ENCODE results near the gene RABL6.

RABL6 gene

GRCh38 chr9:136886610-136887597 is 79.2 kb downstream of the RABL6 start:
- peak; percentile 11 for DNase-seq

DNA sequence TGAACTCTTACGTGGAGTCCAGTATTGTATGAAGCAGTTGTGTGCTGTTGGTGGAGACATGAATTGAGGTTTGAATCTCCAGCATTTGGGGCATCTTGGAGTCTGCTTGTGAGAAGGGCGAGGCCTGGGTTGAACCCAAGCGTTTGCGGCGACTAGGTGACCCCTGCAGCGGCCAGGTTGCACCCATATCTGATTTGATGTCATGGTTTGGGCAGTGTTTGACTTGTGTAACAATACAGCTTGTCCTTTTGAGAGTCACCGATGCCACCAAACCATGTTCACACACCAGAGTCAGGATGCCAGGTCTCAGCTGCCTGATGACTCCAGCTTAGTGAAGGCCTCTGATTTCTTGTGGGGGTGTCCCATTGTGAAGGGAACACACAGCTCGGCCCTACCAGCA is 80.7 kb downstream of the RABL6 start:
- no peak for DNase-seq

DNA sequence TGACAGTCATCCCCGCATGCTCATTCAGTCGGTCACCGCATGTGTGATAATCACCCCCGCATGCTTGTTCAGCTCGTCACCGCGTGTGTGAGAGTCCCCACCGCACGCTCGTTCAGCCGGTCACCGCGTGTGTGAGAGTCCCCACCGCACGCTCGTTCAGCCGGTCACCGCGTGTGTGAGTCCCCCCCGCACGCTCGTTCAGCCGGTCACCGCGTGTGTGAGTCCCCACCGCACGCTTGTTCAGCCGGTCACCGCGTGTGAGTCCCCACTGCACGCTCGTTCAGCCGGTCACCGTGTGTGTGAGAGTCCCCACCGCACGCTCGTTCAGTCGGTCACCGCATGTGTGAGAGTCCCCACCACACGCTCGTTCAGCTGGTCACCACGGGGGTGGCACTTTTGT is 82.1 kb downstream of the RABL6 start:
- no peak for DNase-seq

- DNase-seq, result no peak
Measured at GRCh38 chr9:136890661-136891060, 82.9 kb downstream of the RABL6 start.

Measured in CD4-positive, alpha-beta T cell treated with Interferon gamma for 1 hour (primary cell).